H1 (cell line): ENCODE measurements around the gene LIMS1. TPM values are rescaled to one million over a fixed set of nuclear protein-coding genes. Genes with fewer than 3 reads are reported as not detected.
A peak's percentile ranks its signal among the peaks of the same experiment; 100 is the strongest.

Source experiments
- NANOG ChIP-seq: IDR thresholded peaks from 2 replicates; pipeline ENCODE4 v1.6.1; 2011; ENCODE audit warnings: low read length, low read depth, mild to moderate bottlenecking, inconsistent platforms; ENCODE audit not compliant: insufficient read depth, poor library complexity, severe bottlenecking
- RAD21 ChIP-seq, 2 experiments: IDR thresholded peaks in 1 of 2; conservative IDR thresholded peaks in 1 of 2; 2 replicates each; pipeline ENCODE4 v1.6.1; 2011; ENCODE audit warnings: low read depth in 2 of 2, low read length in 2 of 2, improper control_type of control experiment in 1 of 2, inconsistent platforms in 1 of 2, mild to moderate bottlenecking in 1 of 2, moderate library complexity in 1 of 2
- polyA plus RNA-seq, 7 experiments: library from polyadenylated mRNA; depleted of rRNA in 3 of 7; stranded (reverse) in 5 of 7; unstranded in 2 of 7; fragments of >200 nt in 5 of 7; fragments of 200-250 nt in 2 of 7; gene quantifications; 1 replicate in 5 of 7; 2 replicates in 1 of 7; 4 replicates in 1 of 7; pipeline versions ENCODE4 v1.2.1 to v1.2.3, GENCODE V29; 2011 to 2013; ENCODE audit warnings: missing spikeins in 2 of 7, mixed read lengths in 2 of 7
- total RNA-seq: library from RNA; stranded (reverse); fragmentation: NEBNext Ultra II Directional; extraction: Animal tissue kit (Norgen Biotek cat#: 25700); gene quantifications from 2 replicates; pipeline ENCODE4 v1.2.1, GENCODE V29; 2021

Gene LIMS1
- total and polyA plus RNA-seq, 2 of the 8 experiments (the other 6 are each of a cell fraction or from before 2014, with no cell fraction given) = 24.1 to 36.7 TPM

GRCh38 chr2:108583903-108584520, 49.7 kb downstream of the LIMS1 start (continued):
- TF ChIP-seq NANOG (no peak), RAD21 (IDR thresholded peaks at IDR 0.05 in 1 of 2, conservative IDR thresholded peaks at IDR 0.05 in 1 of 2; ENCODE audit: low read depth in 2 of 2, low read length in 2 of 2) (peak; percentile 97)
- TF ChIP-seq, all 59 proteins: peak for 2
